Measurements from ENCODE around the gene CGB5.
A peak's percentile ranks its signal among the peaks of the same experiment; 100 is the strongest.
"Not testable (repeated sequence)": the region's sequence is repeated elsewhere in the genome, so short reads cannot be mapped to it uniquely, and the experiment has no call there.

Gene CGB5

DNA sequence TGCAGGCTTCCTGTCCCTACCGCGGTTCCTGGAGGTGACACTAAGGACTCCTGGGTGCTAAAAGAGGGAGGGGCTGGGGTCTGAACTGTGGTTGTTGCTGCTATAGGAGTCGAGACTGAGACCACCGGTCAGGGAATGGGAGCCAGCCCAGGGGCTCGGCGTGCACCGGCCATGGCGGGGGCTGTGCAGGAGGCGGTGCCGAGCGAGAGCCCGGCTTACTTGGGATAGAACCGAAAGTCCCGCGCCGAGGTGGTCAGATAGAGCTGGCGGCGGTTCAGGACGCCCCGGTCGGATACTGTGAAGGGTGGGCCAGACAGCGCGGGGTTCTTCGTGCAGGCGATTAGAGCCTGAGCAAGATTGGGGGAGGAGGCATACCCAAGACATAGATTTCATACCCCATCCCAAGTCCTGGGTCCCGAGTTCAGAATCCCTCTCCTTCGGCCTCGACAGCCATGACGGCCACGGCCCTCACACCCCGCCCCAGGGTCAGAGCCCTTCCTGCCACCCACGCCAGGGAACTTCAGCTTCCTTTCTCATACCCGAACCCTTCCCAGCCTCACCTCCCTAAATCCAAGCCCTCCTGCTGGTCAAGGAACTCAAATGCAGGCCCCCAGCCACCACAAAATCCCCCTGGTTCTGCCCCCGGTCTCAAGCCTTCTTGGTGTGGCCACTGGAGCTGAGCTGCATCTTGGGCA lies 13.4 kb downstream of the CGB5 start:
- not testable (repeated sequence) for DNase-seq (ENCODE audit: low read depth, low spot score)

DNA sequence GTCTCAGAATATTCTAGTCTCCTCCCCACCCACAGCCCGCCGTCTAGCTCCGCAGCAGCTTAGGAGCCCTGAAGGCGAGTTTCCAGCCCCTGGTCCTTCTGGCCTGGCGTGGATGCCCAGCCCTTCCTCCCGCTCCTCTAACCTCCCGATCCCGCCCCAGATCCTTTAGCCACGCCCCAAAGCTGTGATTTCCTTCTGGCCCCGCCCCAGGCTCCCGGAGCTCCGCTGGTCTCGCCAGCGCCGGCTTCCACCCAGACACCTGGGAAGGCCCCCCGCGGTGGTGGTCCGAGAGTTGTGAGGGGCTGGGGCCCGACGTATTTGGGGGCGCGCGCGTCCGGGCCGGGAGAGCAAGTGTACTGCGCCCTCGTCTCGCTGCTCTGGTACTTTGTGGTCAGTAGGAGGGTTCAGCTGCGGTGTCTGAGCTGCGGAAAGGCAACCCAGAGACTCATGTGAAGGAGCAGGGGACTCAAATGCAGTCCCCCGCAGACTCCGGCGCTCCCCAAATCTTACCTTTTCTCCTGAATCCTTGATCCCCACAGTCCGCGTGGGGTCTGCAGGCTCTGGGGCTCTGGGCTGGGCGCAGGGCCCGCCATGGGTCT lies 14.1 kb downstream of the CGB5 start, which contains the start of gene CGB7:
TSS of gene CGB7 (minus strand) at position 114 of the 599 bp plus-strand sequence. CDS start 2,374 bp downstream, outside the sequence.
- DNase-seq (ENCODE audit: low read depth, low spot score), result peak; percentile 85

GRCh38 chr19:49058562-49058961 lies 14.9 kb downstream of the CGB5 start:
- DNase-seq (ENCODE audit: low read depth, low spot score), result peak; percentile 69

GRCh38 chr19:49059053-49059452 lies 15.4 kb downstream of the CGB5 start:
- DNase-seq (ENCODE audit: low read depth, low spot score), result no peak

- no peak for DNase-seq (ENCODE audit: low read depth, low spot score)
Measured at GRCh38 chr19:49061000-49061399, 17.4 kb downstream of the CGB5 start.

DNA sequence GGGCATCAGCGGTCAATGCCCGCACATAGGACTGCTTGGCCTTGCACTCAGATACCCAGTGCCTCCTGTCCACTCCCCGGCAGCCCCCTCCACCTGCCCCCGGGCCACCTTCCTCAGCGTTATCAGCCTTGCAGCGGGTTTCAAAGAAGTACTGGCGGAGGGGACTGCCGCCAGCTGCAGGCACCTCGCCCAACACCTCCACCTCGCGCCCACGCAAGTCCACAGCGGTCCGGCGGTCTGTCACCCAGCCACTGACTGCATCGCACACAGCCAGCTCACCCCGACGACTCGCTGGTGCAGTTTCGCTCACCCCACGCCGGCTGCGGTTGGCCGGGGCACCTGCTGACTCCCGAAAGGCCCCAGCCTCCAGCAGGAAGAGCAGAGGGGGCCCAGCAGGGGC lies 17.8 kb downstream of the CGB5 start:
- no peak for DNase-seq (ENCODE audit: low read depth, low spot score)

DNA sequence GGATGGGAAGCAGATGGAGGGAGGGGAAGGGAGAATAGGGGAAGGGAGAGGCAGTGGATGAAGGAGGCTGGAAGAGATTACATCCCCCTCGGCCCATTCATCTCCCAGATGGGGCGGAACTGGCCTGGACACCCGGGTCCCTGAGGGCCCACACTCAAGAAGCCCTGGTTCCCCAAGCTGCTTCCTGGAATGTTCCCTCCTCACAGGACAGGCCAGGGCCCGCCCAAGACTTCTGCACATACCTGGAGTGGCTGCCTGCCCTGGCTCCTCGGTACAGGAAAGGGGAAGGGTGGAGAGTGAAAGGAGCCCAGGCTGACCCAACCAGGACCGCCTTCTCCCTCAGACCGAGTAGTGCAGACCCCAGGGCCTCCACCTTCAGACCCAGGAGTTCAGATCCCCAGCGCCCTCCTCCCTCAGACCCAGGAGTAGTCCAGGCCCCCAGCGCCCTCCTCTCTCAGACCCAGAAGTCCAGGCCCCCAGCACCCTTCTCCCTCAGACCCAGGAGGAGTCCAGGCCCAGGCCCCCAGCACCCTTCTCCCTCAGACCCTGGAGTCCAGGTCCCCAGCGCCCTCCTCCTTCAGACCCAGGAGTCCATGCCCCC lies 20.5 kb downstream of the CGB5 start:
- no peak for DNase-seq (ENCODE audit: low read depth, low spot score)

DNA sequence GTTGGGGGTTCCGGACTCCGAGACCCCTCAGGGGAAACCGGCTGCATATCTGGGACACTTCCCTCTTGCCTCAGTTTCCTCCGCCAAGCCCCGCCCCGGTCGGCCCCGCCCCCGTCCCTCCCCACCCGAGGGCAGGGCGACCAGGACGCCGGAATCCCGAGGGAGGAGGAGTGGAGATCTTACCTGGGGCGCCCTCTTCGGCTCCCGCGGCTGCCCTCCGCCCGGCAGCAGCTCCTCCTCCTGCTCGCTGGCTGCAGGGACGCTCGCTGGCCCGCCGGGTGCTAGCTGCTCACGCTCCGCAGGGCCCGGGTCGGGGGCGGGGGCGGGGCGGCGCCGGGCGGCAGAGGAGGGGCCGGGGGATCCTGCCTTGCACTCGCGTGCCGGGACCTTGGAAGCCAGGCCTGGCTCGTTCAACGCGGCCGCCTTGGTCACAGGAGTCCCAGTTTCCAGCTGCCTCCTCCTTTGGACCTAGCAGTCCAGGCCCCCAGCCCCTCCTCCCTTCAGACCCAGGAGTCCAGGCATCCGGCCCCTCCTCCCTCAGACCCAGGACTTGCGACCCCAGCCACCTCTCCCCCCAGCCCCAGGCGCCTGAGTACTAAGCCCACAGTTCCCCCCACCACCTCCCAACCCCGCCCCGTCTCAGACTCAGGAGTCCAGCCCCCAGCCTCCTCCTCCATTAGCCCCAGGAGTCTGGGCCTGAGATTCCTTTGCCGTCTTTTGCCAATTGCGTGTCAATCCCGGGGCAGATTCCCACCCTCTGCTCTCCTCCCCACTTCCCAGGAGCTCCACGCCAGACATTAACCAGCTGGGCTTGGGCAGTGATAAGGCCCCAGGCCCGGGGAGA lies 21.3 kb downstream of the CGB5 start, which contains the start of gene NTF4:
TSS of gene NTF4 (minus strand) at position 51 of the 844 bp plus-strand sequence. CDS start 2,821 bp downstream, outside the sequence.
- DNase-seq (ENCODE audit: low read depth, low spot score), result peak; percentile 79

- DNase-seq (ENCODE audit: low read depth, low spot score), result no peak
Measured at GRCh38 chr19:49065905-49066512, 22.4 kb downstream of the CGB5 start.

GRCh38 chr19:49067554-49067953 lies 23.9 kb downstream of the CGB5 start:
- no peak for DNase-seq (ENCODE audit: low read depth, low spot score)

DNA sequence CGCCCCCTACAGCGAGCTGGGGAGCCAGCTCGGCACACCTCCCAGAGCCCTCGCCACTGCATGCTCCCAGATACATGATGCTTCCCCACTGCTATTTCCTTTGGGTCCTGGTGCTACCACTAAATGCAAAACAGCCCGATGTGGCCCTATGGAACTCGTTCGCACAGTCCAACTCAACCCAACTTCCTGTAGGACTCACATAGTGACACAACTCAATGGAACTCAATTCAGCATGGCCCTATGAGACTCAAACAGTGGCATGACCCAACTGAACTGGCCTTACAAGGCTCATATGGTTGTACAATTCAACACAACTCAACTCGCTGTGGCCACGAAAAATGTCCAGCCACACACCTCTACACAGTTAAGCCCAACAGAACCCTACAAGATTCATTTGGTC lies 25.4 kb downstream of the CGB5 start:
- peak; percentile 28 for DNase-seq (ENCODE audit: low read depth, low spot score)

- no peak for DNase-seq (ENCODE audit: low read depth, low spot score)
Measured at GRCh38 chr19:49070416-49070815, 26.8 kb downstream of the CGB5 start.

GRCh38 chr19:49071860-49072547 lies 28.4 kb downstream of the CGB5 start:
- peak; percentile 60 for DNase-seq (ENCODE audit: low read depth, low spot score)

- peak; percentile 28 for DNase-seq (ENCODE audit: low read depth, low spot score)
Measured at GRCh38 chr19:49073514-49074378, 30.1 kb downstream of the CGB5 start.

DNA sequence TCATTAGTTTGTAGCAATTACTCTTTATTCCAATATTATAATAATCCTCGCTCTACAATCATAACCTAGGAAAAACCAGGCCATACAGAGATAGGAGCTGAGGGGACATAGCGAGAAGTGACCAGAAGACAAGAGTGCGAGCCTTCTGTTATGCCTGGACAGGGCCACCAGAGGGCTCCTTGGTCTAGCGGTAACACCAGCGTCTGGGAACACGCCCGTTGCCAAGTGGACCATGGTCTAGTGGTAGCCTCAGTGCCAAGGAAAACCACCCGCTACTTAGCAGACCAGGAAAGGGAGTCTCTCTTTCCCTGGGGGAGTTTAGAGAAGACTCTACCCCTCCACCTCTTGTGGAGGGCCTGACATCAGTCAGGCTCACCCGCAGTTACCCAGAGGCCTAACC lies 31.2 kb downstream of the CGB5 start:
- peak; percentile 82 for DNase-seq (ENCODE audit: low read depth, low spot score)

- no peak for DNase-seq (ENCODE audit: low read depth, low spot score)
Measured at GRCh38 chr19:49080392-49080791, 36.7 kb downstream of the CGB5 start.

DNA sequence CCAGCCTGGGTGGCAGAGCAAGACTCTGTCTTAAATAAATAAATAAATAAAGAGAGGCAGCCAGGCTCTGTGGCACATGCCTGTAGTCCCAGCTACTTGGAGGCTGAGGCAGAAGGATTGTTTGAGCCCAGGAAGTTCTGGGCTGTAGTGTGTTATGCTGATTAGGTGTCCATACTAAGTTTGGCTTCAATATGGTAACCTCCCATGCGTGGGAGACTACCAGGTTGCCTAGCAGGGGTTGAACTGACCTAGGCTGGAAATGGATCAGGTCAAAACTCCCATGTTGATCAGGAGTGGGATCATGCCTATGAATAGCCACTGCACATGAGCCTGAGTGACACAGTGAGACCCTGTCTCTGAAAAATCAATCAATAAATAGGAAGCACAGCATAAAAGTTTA lies 37.6 kb downstream of the CGB5 start:
- DNase-seq (ENCODE audit: low read depth, low spot score), result no peak

GRCh38 chr19:49084206-49085019 lies 40.8 kb downstream of the CGB5 start:
- no peak for DNase-seq (ENCODE audit: low read depth, low spot score)
